GM19452 (cell line): ENCODE data around the gene SHFL.

Experiments
- ATAC-seq: cut with Tn5 transposase; IDR thresholded peaks from one replicate; pipeline ENCODE4 v1.9.1; 2021; ENCODE audit not compliant: unreplicated experiment

The SHFL gene

GRCh38 chr19:10132905-10133304 lies 46.8 kb downstream of the SHFL start:
- ATAC-seq: no peak

GRCh38 chr19:10133596-10133995 lies 47.5 kb downstream of the SHFL start:
- no peak for ATAC-seq

- ATAC-seq: no peak
Observed at GRCh38 chr19:10134040-10134439, 47.9 kb downstream of the SHFL start.

GRCh38 chr19:10135551-10136334 lies 49.6 kb downstream of the SHFL start:
- ATAC-seq: no peak

- no peak for ATAC-seq
Observed at GRCh38 chr19:10136936-10137335, 50.8 kb downstream of the SHFL start.

- ATAC-seq: no peak
Observed at GRCh38 chr19:10137751-10138682, 51.9 kb downstream of the SHFL start.

GRCh38 chr19:10138879-10139795 lies 53.0 kb downstream of the SHFL start:
- ATAC-seq: no peak

GRCh38 chr19:10139952-10140351 lies 53.8 kb downstream of the SHFL start:
- no peak for ATAC-seq

- no peak for ATAC-seq
Observed at GRCh38 chr19:10141479-10141878, 55.4 kb downstream of the SHFL start.

GRCh38 chr19:10141973-10142372 lies 55.9 kb downstream of the SHFL start:
- no peak for ATAC-seq
